DOHH2 (cell line): Measurements from ENCODE around the gene TNFRSF4.

Source experiments
- CTCF ChIP-seq: fragments of 200-600 bp; sonication (generic); IDR thresholded peaks from one replicate; pipeline ENCODE4 v1.5.1; 2014; ENCODE audit warnings: antibody characterized with exemption, mild to moderate bottlenecking, low read depth, low read length; ENCODE audit not compliant: poor library complexity, severe bottlenecking
- EZH2phosphoT487 ChIP-seq: fragments of 200-600 bp; sonication (generic); IDR thresholded peaks from 2 replicates; pipeline ENCODE4 v1.6.1; 2017; ENCODE audit warnings: borderline replicate concordance, mild to moderate bottlenecking, antibody characterized with exemption, low read length, moderate library complexity, mixed read lengths

GRCh38 chr1:1238702-1239178 is 24.8 kb upstream of the TNFRSF4 start:
- TF ChIP-seq CTCF: no peak
- no peak for TF ChIP-seq EZH2phosphoT487
